CD4-positive, alpha-beta memory T cell (primary cell): ENCODE data around the gene CES2. TPM values are rescaled to one million over a fixed set of nuclear protein-coding genes. Genes with fewer than 3 reads are reported as not detected.
"Not testable (repeated sequence)": the region's sequence is repeated elsewhere in the genome, so short reads cannot be mapped to it uniquely, and the experiment has no call there.

Experiments
- CTCF ChIA-PET: fragments of 350-600 bp; sonication (Branson Sonifier 250); formaldehyde crosslinking; loops from one replicate; lab custom pipeline; 2021; ENCODE audit warnings: inconsistent platforms; ENCODE audit not compliant: partially characterized antibody; lab: Charles Lee
- POLR2A ChIA-PET: fragments of 350-600 bp; sonication (Branson Sonifier 250); formaldehyde crosslinking; loops from one replicate; lab custom pipeline; 2021; ENCODE audit not compliant: partially characterized antibody; lab: Charles Lee
- DNase-seq, 5 donors: peaks; one replicate each; pipeline versions ENCODE4 v3.0.0 to v3.0.0-alpha.2; 2020 to 2022; ENCODE audit warnings: mixed read lengths in 1 of 5
- H3K27ac ChIP-seq: one replicate; pipeline ENCODE4 v1.7.0; 2013; ENCODE audit warnings: low read depth, low read length
- H3K27me3 ChIP-seq: 2 replicates; pipeline ENCODE4 v1.7.0; 2013; ENCODE audit warnings: mild to moderate bottlenecking, low read length, moderate library complexity; ENCODE audit not compliant: insufficient read depth
- H3K36me3 ChIP-seq: 2 replicates; pipeline ENCODE4 v1.7.0; 2013; ENCODE audit warnings: mild to moderate bottlenecking, low read length, moderate library complexity; ENCODE audit not compliant: insufficient read depth
- H3K4me1 ChIP-seq: 2 replicates; pipeline ENCODE4 v1.7.0; 2013; ENCODE audit warnings: mild to moderate bottlenecking, low read length, moderate library complexity; ENCODE audit not compliant: insufficient read depth
- H3K4me3 ChIP-seq, 2 donors: one replicate each; pipeline ENCODE4 v1.7.0; 2013; ENCODE audit warnings: low read length in 2 of 2, mild to moderate bottlenecking in 1 of 2
- H3K9me3 ChIP-seq, 2 donors: one replicate each; pipeline ENCODE4 v1.7.0; 2013; ENCODE audit warnings: low read length in 2 of 2, control low read depth in 1 of 2; ENCODE audit not compliant: control insufficient read depth in 1 of 2
- H3K27ac Mint-ChIP-seq, 7 donors: one replicate each; pipeline ENCODE4 v1.8.0; 2020 to 2021; ENCODE audit warnings: mixed read lengths in 7 of 7, mild to moderate bottlenecking in 6 of 7, inconsistent platforms in 3 of 7, moderate library complexity in 3 of 7
- H3K27me3 Mint-ChIP-seq, 2 donors: one replicate each; pipeline ENCODE4 v1.8.0; 2020 to 2021; ENCODE audit warnings: mixed read lengths in 2 of 2
- H3K36me3 Mint-ChIP-seq, 2 donors: one replicate each; pipeline ENCODE4 v1.8.0; 2020 to 2021; ENCODE audit warnings: mixed read lengths in 2 of 2, inconsistent platforms in 1 of 2, mild to moderate bottlenecking in 1 of 2
- H3K4me1 Mint-ChIP-seq, 4 donors: one replicate each; pipeline ENCODE4 v1.8.0; 2020 to 2021; ENCODE audit warnings: mixed read lengths in 4 of 4, mild to moderate bottlenecking in 1 of 4
- H3K4me3 Mint-ChIP-seq, 8 donors: one replicate each; pipeline ENCODE4 v1.8.0; 2020 to 2021; ENCODE audit warnings: mixed read lengths in 8 of 8, mild to moderate bottlenecking in 7 of 8, moderate library complexity in 6 of 8, inconsistent platforms in 3 of 8
- H3K9me3 Mint-ChIP-seq, 8 donors: one replicate each; pipeline ENCODE4 v1.8.0; 2020 to 2021; ENCODE audit warnings: mixed read lengths in 8 of 8, mild to moderate bottlenecking in 5 of 8, inconsistent platforms in 3 of 8, moderate library complexity in 1 of 8
- intact Hi-C: fragments of 100-400 bp; cut with micrococcal nuclease; formaldehyde crosslinking; loops from one replicate; pipeline ENCODE4 v1.15.1; 2023
- polyA plus RNA-seq, 2 donors: library from polyadenylated mRNA; unstranded; fragments of 300-500 nt; fragmentation: Illumina TruSeq; gene quantifications; one replicate each; pipeline ENCODE4 v1.2.3, GENCODE V29; 2021
- total RNA-seq, 2 experiments: library from RNA; stranded (reverse); gene quantifications; one replicate each; pipeline ENCODE4 v1.2.3, GENCODE V29; 2021

Gene CES2
- total and polyA plus RNA-seq, 4 experiments from 2014 or later = 25.4 to 51.0 (median 38.5) TPM

GRCh38 chr16:66952430-66953110 lies 17.3 kb downstream of the CES2 start:
- intact Hi-C loops = loop anchor here (5.0 kb wide), 1 partner anchor 515 kb away; no protein-coding TSS in a partner anchor
- H3K4me1 ChIP-seq = peaks cover 11% of the 10 kb centered on the region
- POLR2A ChIA-PET = interaction anchor here (0.6 kb wide), 1 partner anchor 205 kb away, joined by 3 read pairs; no protein-coding TSS in a partner anchor
- Mint-ChIP-seq H3K4me3 (no peak overlapping the region), H3K27ac (no peak overlapping the region), H3K9me3 (peaks cover 0 to 8% (median 4%) of the 10 kb centered on the region in 8 donors), H3K27me3 (peaks cover 33 to 36% of the 10 kb centered on the region in 2 donors), H3K36me3 (peaks cover 0 to 5% of the 10 kb centered on the region in 2 donors), H3K4me1 (peaks cover 4 to 17% (median 7%) of the 10 kb centered on the region in 4 donors)
- H3K36me3 ChIP-seq = no peaks in the 10 kb centered on the region
- H3K27me3 ChIP-seq = peaks cover 16% of the 10 kb centered on the region
- H3K4me3 ChIP-seq = no peak overlapping the region
- CTCF ChIA-PET = interaction anchor here (0.7 to 1.7 kb wide), 9 partner anchors 10 to 476 kb away, joined by 3 to 4 read pairs (median 3); no protein-coding TSS in a partner anchor
- no peak overlapping the region for H3K27ac ChIP-seq
- H3K9me3 ChIP-seq = no peaks in the 10 kb centered on the region
- peak in 1 of 5 donors; percentile 7 for DNase-seq

- intact Hi-C loops = loop anchor here (1.0 to 5.0 kb wide), 5 partner anchors 23 to 514 kb away; partner anchors contain the start of gene ZDHHC1
- no peak overlapping the region for H3K4me3 ChIP-seq
- DNase-seq = peak in 1 of 5 donors; percentile 9
- POLR2A ChIA-PET = interaction anchor here (0.7 to 1.3 kb wide), 3 partner anchors 47 to 231 kb away, joined by 4 read pairs; no protein-coding TSS in a partner anchor
- Mint-ChIP-seq H3K27ac (peak overlapping the region in 1 of 7 donors; percentile 12), H3K36me3 (peaks cover 0 to 5% of the 10 kb centered on the region in 2 donors), H3K27me3 (peaks cover 29 to 35% of the 10 kb centered on the region in 2 donors), H3K4me1 (peaks cover 2 to 9% (median 4%) of the 10 kb centered on the region in 4 donors), H3K9me3 (peaks cover 0 to 8% (median 4%) of the 10 kb centered on the region in 8 donors), H3K4me3 (no peak overlapping the region)
- H3K9me3 ChIP-seq = no peaks in the 10 kb centered on the region
- H3K4me1 ChIP-seq = peaks cover 6% of the 10 kb centered on the region
- no peaks in the 10 kb centered on the region for H3K36me3 ChIP-seq
- CTCF ChIA-PET = interaction anchor here (0.8 to 1.7 kb wide), 17 partner anchors 9 to 475 kb away, joined by 3 to 5 read pairs (median 3); no protein-coding TSS in a partner anchor
- peaks cover 12% of the 10 kb centered on the region for H3K27me3 ChIP-seq
- H3K27ac ChIP-seq = no peak overlapping the region
Observed at GRCh38 chr16:66953462-66954096, 18.3 kb downstream of the CES2 start.

- POLR2A ChIA-PET = interaction anchor here (0.7 to 1.3 kb wide), 4 partner anchors 46 to 231 kb away, joined by 4 read pairs; partner anchors contain the start of gene PHAF1
- Histone ChIP-seq H3K9me3 (no peaks in the 10 kb centered on the region), H3K4me3 (no peak overlapping the region), H3K27me3 (peaks cover 8% of the 10 kb centered on the region), H3K36me3 (no peaks in the 10 kb centered on the region), H3K27ac (no peak overlapping the region), H3K4me1 (no peaks in the 10 kb centered on the region)
- peak; percentile 63 to 73 (median 69) for DNase-seq
- CTCF ChIA-PET = interaction anchor here (0.8 to 1.7 kb wide), 15 partner anchors 8 to 441 kb away, joined by 3 to 5 read pairs (median 3); no protein-coding TSS in a partner anchor
- peaks cover 2 to 7% (median 3%) of the 10 kb centered on the region in 4 donors for H3K4me1 Mint-ChIP-seq
- H3K9me3 Mint-ChIP-seq = peaks cover 0 to 8% (median 4%) of the 10 kb centered on the region in 8 donors
- intact Hi-C loops = loop anchor here (1.0 to 5.0 kb wide), 5 partner anchors 23 to 513 kb away; partner anchors contain the start of gene ZDHHC1
- H3K4me3 Mint-ChIP-seq = no peak overlapping the region
- peak overlapping the region in 1 of 7 donors; percentile 12 for H3K27ac Mint-ChIP-seq
- H3K27me3 Mint-ChIP-seq = peaks cover 25 to 33% of the 10 kb centered on the region in 2 donors
- peaks cover 0 to 5% of the 10 kb centered on the region in 2 donors for H3K36me3 Mint-ChIP-seq
Observed at GRCh38 chr16:66954097-66954659, 18.9 kb downstream of the CES2 start.

- peak in 1 of 5 donors; percentile 7 for DNase-seq
- H3K36me3 Mint-ChIP-seq, H3K9me3 ChIP-seq, H3K4me1 Mint-ChIP-seq, H3K4me3 ChIP-seq, H3K27ac Mint-ChIP-seq, POLR2A ChIA-PET, H3K36me3 ChIP-seq, H3K27ac ChIP-seq, H3K27me3 ChIP-seq, H3K9me3 Mint-ChIP-seq, H3K4me3 Mint-ChIP-seq, H3K4me1 ChIP-seq: not testable (repeated sequence)
- peaks cover 19 to 24% of the 10 kb centered on the region in 2 donors for H3K27me3 Mint-ChIP-seq
- CTCF ChIA-PET = interaction anchor here (1.3 kb wide), 1 partner anchor 10 kb away, joined by 5 read pairs; no protein-coding TSS in a partner anchor
- intact Hi-C loops = loop anchor here (2.0 kb wide), 2 partner anchors 21 to 61 kb away; no protein-coding TSS in a partner anchor
Observed at GRCh38 chr16:66955363-66956153, 20.2 kb downstream of the CES2 start.

GRCh38 chr16:66956154-66956457 lies 20.8 kb downstream of the CES2 start:
- CTCF ChIA-PET = interaction anchor here (1.3 to 1.8 kb wide), 3 partner anchors 10 to 202 kb away, joined by 3 to 5 read pairs (median 5); no protein-coding TSS in a partner anchor
- H3K27ac ChIP-seq, H3K27me3 ChIP-seq, H3K4me3 Mint-ChIP-seq, intact Hi-C loops, H3K9me3 Mint-ChIP-seq, H3K36me3 Mint-ChIP-seq, H3K9me3 ChIP-seq, H3K36me3 ChIP-seq, POLR2A ChIA-PET, H3K27ac Mint-ChIP-seq, DNase-seq, H3K4me1 ChIP-seq, H3K4me3 ChIP-seq, H3K4me1 Mint-ChIP-seq: not testable (repeated sequence)
- H3K27me3 Mint-ChIP-seq = peaks cover 18 to 24% of the 10 kb centered on the region in 2 donors

- H3K4me1 ChIP-seq = no peaks in the 10 kb centered on the region
- no peaks in the 10 kb centered on the region for H3K27me3 ChIP-seq
- H3K27ac ChIP-seq = no peak overlapping the region
- Mint-ChIP-seq H3K4me1 (peaks cover 6 to 14% (median 6%) of the 10 kb centered on the region in 4 donors), H3K4me3 (no peak overlapping the region), H3K27ac (peak overlapping the region in 2 of 7 donors; percentile 21 to 53), H3K36me3 (no peaks in the 10 kb centered on the region), H3K9me3 (no peaks in the 10 kb centered on the region), H3K27me3 (peaks cover 1 to 2% of the 10 kb centered on the region in 2 donors)
- intact Hi-C loops = no loop called here
- POLR2A ChIA-PET = no interaction called here
- H3K4me3 ChIP-seq = no peak overlapping the region
- DNase-seq = no peak
- no peaks in the 10 kb centered on the region for H3K9me3 ChIP-seq
- CTCF ChIA-PET = interaction anchor here (1.2 kb wide), 1 partner anchor 20 kb away, joined by 7 read pairs; no protein-coding TSS in a partner anchor
- H3K36me3 ChIP-seq = no peaks in the 10 kb centered on the region
Observed at GRCh38 chr16:66958857-66959703, 23.8 kb downstream of the CES2 start.
